NCI-H2227 (cell line): ENCODE results near the gene ENPP1.
A peak's percentile ranks its signal among the peaks of the same experiment; 100 is the strongest.
"Not testable (repeated sequence)": the region's sequence is repeated elsewhere in the genome, so short reads cannot be mapped to it uniquely, and the experiment has no call there.

Source experiments
- DNase-seq: peaks from one replicate; lab custom pipeline; 2025; ENCODE audit not compliant: unreplicated experiment; lab: John Stamatoyannopoulos, UW

Gene ENPP1

DNA sequence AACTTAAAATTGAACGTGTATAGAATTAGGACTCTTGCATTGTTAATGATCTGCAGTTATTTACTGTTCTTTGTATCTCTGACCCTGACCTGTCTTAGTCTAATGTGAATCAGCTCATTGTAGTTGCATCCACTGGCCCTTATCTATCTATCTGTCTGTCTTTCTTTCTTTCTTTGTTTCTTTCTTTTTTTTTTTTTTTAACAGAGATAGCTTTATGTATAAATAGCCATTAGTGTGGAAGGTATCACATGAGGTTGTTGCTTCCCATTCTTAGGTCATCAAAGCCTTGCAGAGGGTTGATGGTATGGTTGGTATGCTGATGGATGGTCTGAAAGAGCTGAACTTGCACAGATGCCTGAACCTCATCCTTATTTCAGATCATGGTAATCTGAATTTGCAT, 59.9 kb downstream of the ENPP1 start:
- DNase-seq, result no peak

DNA sequence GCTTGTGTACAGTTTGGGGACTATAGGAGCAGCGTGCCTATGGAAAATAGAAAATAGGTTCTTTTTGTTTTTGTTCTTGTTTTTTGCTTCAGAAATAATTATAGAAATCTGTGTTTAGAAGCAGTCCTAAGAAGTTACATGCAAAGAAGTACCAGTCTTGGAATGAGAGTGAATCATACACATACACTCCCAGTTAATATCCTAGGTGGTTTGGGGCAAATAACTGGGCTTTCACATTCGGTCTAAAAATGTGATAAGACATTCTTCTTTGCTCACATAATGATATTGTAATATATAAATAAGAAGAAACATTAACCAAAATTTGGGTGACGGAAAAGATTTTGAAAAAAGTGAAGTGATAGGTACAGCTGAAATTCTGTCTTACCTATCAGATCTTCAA, 61.0 kb downstream of the ENPP1 start:
- no peak for DNase-seq

DNA sequence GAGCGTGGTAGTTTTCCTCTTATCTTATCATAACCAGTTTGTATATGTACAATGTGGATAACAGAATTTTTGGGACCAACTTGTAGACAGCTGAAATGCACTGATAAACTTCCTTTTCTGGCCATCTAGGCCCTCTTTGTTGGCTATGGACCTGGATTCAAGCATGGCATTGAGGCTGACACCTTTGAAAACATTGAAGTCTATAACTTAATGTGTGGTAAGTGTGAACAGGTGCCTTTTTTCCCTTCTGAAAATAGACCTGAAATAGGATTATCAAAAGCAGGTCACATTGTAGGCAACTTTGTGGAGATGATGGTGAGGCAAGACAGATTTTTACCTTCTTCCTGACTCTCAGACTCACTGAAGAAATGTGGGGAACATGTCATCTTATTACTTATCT, 67.8 kb downstream of the ENPP1 start:
- DNase-seq, result no peak

DNA sequence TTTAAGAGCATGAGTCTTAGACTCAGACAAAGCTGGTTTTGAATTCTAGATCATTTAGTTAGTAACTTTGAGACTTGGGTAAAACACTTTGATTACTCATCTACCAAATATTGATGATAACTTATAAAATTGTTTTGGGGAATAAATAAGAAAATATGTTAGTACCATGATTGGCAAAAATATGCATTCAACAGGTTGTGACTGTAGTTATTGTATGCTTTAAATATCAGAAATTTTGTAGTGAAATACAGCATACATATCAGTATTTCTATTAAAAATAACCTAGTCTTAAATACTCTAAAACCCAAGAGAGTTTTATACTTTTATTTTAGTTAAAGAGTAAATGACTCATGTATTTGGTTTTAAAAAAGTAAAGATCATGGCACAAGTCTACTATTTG, 68.7 kb downstream of the ENPP1 start:
- no peak for DNase-seq

GRCh38 chr6:131877999-131878789, 70.4 kb downstream of the ENPP1 start:
- no peak for DNase-seq

- no peak for DNase-seq
Observed at GRCh38 chr6:131883016-131883415, 75.2 kb downstream of the ENPP1 start.

- no peak for DNase-seq
Observed at GRCh38 chr6:131885237-131885636, 77.4 kb downstream of the ENPP1 start.

- no peak for DNase-seq
Observed at GRCh38 chr6:131886517-131886916, 78.7 kb downstream of the ENPP1 start.

- DNase-seq, result no peak
Observed at GRCh38 chr6:131890091-131890490, 82.3 kb downstream of the ENPP1 start.

- DNase-seq, result no peak
Observed at GRCh38 chr6:131893198-131893597, 85.4 kb downstream of the ENPP1 start.

DNA sequence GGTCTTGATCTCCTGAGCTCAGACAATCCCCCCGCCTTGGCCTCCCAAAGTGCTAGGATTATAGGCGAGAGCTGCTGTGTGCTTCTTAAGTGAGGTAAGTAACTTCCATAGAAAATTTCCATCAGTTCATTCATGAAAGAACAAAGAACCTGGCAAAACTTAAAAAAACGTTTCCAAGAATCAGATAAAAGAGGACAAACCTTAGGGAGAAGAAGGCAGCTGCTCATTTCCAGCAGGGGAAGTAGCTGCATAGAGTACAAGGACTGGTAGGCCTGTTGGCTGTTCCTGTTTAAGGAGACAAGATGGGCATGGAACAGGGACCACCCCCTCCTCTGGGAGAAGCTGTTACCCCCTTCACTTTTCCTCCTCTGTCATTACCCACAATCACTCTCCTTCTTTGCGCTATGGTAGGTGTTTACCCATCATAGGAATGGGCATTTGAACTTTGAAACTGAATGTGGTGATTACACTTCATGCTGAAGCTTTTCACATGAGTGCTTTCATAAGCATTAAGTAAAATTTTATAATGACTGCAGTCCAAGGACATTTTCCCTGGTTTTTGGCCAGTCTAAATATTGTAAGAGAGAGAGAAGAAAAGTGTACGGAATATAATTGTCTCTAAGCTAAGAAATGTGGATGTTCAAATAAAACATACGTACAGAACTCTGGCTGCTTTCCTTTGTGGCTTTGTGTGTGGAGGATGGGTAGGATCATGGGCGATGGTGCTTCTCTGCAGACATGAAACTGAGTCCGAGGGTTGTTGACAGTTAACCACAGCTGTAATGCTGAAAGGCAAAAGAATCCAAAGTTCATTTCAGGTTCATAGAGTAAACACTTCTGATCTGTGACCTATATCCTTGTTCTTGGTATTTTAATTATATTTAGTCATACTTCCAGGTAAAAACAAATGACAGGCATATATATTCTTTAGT, 86.9 kb downstream of the ENPP1 start:
- no peak for DNase-seq

GRCh38 chr6:131897050-131897435, 89.2 kb downstream of the ENPP1 start:
- no peak for DNase-seq

DNA sequence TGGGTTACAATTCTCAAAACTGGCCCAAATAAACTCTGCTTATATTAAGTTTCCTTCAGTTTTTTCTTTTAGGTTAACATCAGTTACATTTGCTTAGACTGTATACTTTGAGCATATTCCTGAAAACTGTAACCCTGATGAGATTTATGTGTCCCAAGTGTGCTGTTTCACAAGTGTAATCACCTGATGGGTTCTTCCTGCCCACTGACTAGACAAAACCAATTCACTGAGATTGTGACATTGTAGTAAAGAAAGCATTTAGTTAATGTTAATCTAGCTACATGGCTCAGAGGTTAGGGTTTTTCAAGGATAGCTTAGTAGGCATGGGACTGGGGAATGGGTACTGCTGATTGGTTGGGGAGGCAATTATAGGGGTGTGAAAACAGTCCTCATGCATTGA, 89.8 kb downstream of the ENPP1 start:
- DNase-seq, result no peak

DNA sequence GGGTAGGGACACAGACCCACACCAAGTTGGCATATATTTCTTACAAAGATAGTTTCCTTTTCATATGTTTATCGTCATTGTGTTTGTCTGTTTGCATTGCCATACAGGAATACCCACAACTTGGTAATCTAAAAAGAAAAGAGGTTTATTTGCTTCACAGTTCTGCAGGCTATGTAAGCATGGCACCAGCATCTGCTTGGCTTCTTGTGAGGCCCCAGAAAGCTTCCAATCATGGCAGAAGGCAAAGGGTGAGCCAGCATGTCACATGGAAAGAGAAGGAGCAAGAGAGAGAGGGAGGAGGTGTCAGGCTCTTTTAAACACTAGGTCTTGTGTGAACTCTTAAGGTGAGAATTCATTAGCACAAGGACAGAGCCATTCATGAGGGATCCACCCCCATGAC, 90.9 kb downstream of the ENPP1 start:
- DNase-seq, result no peak

DNA sequence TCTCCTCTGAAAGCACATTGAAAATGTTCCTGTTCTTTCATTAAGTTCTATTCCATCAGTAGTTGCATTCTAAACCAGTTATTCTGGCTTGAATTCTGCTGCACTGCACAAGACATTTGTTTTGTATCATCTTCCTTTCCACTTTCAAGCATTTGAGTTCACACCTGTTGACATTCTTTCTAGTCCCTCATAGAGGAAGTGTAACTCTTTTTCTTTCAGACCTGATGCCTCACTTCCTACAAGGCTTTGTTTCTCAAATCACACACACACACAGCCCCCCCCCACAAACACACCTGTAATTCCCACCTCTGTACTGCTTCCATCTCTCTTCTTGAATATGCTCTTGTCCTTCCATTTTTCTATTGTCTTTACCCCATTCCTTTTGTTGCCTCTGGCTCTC, 92.4 kb downstream of the ENPP1 start:
- no peak for DNase-seq

DNA sequence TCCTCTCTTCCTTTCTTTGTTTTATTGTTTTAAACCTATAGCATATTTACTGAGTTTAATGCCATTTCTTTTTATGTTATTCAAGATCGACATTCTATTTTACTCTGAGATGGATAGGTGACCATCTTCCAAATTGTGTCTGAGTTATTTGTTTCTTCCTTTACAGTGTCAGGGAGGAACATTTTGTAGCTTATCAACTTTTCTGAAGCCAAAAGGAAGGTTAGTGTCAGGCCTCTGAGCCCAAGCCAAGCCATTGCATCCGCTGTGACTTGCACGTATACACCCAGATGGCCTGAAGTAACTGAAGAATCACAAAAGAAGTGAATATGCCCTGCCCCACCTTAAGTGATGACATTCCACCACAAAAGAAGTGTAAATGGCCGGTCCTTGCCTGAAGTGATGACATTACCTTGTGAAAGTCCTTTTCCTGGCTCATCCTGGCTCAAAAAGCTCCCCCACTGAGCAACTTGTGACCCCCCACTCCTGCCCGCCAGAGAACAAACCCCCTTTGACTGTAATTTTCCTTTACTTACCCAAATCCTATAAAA, 93.6 kb downstream of the ENPP1 start:
- DNase-seq, result not testable (repeated sequence)

DNA sequence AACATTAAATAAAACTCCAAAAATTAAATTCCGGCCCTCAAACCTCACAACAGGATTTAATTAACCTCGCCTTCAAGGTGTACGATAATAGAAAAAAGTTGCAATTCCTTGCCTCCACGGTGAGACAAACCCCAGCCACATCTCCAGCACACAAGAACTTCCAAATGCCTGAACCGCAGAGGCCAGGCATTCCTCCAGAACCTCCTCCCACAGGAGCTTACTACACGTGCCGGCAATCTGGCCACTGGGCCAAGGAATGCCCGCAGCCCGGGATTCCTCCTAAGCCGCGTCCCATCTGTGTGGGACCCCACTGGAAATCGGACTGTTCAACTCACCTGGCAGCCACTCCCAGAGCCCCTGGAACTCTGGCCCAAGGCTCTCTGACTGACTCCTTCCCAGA, 95.9 kb downstream of the ENPP1 start:
- DNase-seq, result not testable (repeated sequence)

DNA sequence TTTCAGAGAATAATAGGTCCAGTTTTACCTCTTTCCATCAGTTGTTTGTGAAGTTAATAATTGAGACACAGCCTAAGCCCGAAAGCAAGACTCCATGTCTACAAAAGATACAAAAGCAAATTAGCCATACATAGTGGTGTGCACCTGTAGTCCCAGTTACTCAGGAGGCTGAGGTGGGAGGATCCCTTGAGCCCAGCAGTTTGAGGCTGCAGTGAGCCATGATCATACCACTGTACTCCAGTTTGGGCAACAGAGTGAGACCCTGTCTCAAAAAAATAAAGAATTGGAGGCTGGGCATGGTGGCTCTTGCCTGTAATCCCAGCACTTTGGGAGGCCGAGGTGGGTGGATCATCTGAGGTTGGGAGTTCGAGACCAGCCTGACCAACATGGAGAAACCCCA, 101.0 kb downstream of the ENPP1 start:
- DNase-seq, result not testable (repeated sequence)

GRCh38 chr6:131909408-131910218, 101.8 kb downstream of the ENPP1 start:
- peak; percentile 28 for DNase-seq

- no peak for DNase-seq
Observed at GRCh38 chr6:131910219-131910589, 102.4 kb downstream of the ENPP1 start.

DNA sequence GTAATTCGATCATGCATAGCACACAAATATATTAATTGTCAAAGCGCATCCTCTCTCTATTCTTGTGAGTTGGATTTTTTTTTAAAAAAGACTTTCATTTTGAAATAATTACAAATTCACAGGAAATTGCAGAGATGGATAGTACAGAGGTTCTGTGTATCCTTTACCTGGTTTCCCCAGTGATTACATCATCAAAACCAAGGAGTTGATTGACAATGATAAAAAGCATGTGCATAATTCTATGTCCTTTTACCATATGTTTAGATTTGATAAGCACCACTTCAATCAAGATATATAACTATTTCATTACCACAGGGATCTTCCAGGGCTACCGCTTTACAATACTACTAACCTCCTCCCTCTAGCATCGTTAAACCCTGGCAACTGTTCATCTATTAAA, 103.1 kb downstream of the ENPP1 start:
- no peak for DNase-seq
